ENCODE results near the gene GIGYF2.

DNA sequence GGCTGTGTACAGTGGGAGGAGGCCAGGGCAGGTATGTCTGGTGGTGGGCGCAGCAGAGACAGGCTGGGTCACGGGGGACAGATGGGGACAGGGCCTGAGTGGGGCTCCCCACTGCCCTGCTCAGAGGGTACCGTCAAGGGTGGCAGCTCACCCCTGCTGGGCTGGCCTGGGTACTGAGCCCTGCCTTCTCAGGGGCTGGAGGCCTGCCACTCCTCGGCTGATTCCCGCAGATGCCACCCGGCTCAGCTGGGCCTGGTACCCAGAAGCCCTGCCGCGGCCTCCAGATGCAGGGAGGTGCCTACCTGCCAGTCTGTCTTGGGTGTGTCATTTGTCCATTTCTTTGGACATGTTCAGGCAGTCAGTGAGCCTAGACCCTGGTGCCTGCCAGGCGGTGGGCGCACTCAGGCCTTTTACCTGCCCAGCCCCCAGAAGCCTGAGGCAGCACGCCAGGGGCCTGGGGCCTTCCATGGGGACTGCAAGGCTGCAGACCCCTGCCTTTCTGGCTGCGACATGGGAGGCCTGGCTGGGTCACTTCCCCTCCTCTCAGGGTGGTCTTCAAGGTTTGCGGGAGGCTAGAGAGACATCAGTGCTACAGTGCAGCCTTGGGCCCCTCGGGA lies 176.3 kb downstream of the GIGYF2 start:
- TF ChIP-seq EZH2 (optimal IDR thresholded peaks at IDR 0.05; ENCODE audit: low read depth, low read length): no peak
- TF ChIP-seq, protein P1, sequence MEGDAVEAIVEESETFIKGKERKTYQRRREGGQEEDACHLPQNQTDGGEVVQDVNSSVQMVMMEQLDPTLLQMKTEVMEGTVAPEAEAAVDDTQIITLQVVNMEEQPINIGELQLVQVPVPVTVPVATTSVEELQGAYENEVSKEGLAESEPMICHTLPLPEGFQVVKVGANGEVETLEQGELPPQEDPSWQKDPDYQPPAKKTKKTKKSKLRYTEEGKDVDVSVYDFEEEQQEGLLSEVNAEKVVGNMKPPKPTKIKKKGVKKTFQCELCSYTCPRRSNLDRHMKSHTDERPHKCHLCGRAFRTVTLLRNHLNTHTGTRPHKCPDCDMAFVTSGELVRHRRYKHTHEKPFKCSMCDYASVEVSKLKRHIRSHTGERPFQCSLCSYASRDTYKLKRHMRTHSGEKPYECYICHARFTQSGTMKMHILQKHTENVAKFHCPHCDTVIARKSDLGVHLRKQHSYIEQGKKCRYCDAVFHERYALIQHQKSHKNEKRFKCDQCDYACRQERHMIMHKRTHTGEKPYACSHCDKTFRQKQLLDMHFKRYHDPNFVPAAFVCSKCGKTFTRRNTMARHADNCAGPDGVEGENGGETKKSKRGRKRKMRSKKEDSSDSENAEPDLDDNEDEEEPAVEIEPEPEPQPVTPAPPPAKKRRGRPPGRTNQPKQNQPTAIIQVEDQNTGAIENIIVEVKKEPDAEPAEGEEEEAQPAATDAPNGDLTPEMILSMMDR (IDR thresholded peaks at IDR 0.05; ENCODE audit: low read length): no peak
